Neural progenitor cell (in vitro differentiated cells): ENCODE results near the gene GSTM4.
"Not testable (repeated sequence)": the region's sequence is repeated elsewhere in the genome, so short reads cannot be mapped to it uniquely, and the experiment has no call there.

Source experiments
- CTCF ChIP-seq: fragments of 200-600 bp; sonication (generic); IDR thresholded peaks from 2 replicates; pipeline ENCODE4 v1.5.1; 2017; ENCODE audit warnings: antibody characterized with exemption, mild to moderate bottlenecking
- EZH2 ChIP-seq: fragments of 200-600 bp; sonication (generic); IDR thresholded peaks from 2 replicates; pipeline ENCODE4 v1.6.1; 2017; ENCODE audit warnings: antibody characterized with exemption, mild to moderate bottlenecking, moderate library complexity

GRCh38 chr1:109702940-109703339 lies 47.0 kb downstream of the GSTM4 start:
- not testable (repeated sequence) for TF ChIP-seq CTCF, EZH2
